Mesodermal cell (in vitro differentiated cells): ENCODE data around the gene TWF2.

Source experiments
- H3K27ac ChIP-seq: 2 replicates; pipeline ENCODE4 v1.7.0; 2013; ENCODE audit warnings: mild to moderate bottlenecking, low read depth, low read length, moderate library complexity; ENCODE audit not compliant: severe bottlenecking
- H3K36me3 ChIP-seq: 2 replicates; pipeline ENCODE4 v1.7.1; 2013; ENCODE audit warnings: mild to moderate bottlenecking, low read length, moderate library complexity; ENCODE audit not compliant: control insufficient read depth, insufficient read depth
- H3K4me1 ChIP-seq: one replicate; pipeline ENCODE4 v1.7.1; 2013; ENCODE audit warnings: mild to moderate bottlenecking, low read length; ENCODE audit not compliant: insufficient read depth, control insufficient read depth, poor library complexity, severe bottlenecking
- H3K4me3 ChIP-seq: 2 replicates; pipeline ENCODE4 v1.7.0; 2013; ENCODE audit warnings: low read length, control low read depth, mild to moderate bottlenecking; ENCODE audit not compliant: insufficient read depth, poor library complexity, severe bottlenecking; ENCODE audit errors: extremely low read depth
- H3K9me3 ChIP-seq: 2 replicates; pipeline ENCODE4 v1.7.1; 2013; ENCODE audit warnings: mild to moderate bottlenecking, low read length, moderate library complexity; ENCODE audit not compliant: control insufficient read depth
- WGBS, 2 experiments: methylation state at CpG; one replicate each; pipeline ENCODE4 v1.1.5; 2013; ENCODE audit warnings: missing lambda C conversion rate in 2 of 2; ENCODE audit not compliant: insufficient coverage in 2 of 2; 5-methylcytosine and 5-hydroxymethylcytosine counted together

TWF2 gene

DNA sequence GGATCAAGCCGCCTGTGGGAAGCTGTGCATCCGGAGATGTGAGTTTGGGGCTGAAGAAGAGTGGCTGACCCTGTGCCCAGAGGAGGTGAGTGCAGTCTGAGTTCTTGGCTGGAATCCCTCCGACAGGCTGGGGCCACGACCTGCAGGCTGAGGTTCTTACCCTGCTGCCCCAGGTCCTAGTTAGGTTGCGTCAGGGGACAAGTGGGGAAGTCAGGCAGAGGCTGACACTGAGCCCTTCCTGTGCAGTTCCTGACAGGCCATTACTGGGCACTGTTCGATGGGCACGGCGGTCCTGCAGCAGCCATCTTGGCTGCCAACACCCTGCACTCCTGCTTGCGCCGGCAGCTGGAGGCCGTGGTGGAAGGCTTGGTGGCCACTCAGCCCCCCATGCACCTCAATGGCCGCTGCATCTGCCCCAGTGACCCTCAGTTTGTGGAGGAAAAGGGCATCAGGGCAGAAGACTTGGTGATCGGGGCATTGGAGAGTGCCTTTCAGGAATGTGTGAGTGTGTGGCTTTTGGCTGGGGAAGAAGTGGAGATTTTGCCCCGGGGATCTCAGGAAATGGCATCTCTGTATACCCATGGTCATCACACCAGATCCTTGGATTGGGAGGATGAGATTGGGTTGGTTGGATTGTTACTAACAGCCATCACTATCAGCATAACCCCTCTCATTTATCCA is 7.9 kb upstream of the TWF2 start:
- Histone ChIP-seq H3K36me3 (peaks cover 35% of the 10 kb centered on the region), H3K4me3 (no peak overlapping the region), H3K4me1 (peaks cover 6% of the 10 kb centered on the region), H3K27ac (no peak overlapping the region), H3K9me3 (peaks cover 10% of the 10 kb centered on the region)
- 89 to 95% methylated on average over 10 to 12 of the region's 14 CpGs for WGBS, 2 experiments

DNA sequence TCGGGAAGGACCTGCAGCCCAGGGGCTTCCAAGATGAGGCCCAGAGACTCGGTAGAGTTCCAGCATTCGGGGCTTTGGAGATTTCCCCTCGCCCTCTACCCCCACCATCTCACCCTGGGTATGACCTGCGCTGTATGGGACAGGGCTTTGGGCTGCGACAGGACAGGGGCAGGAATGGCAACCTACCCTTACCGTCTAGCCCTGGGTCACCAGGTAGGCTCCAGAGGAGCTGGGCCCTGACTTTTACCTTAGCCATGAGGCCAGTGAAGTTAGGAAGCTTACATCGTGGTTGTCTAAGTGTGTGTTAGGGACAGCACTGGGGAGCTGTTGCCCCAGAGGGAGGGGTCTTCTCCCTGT is 7.3 kb upstream of the TWF2 start:
- no peak overlapping the region for H3K27ac ChIP-seq
- peak overlapping the region; percentile 34 for H3K4me3 ChIP-seq
- H3K4me1 ChIP-seq: peaks cover 6% of the 10 kb centered on the region
- H3K9me3 ChIP-seq: peaks cover 10% of the 10 kb centered on the region
- peaks cover 29% of the 10 kb centered on the region for H3K36me3 ChIP-seq
- WGBS, 2 experiments: 8 to 46% methylated on average over 3 to 7 of the region's 8 CpGs

DNA sequence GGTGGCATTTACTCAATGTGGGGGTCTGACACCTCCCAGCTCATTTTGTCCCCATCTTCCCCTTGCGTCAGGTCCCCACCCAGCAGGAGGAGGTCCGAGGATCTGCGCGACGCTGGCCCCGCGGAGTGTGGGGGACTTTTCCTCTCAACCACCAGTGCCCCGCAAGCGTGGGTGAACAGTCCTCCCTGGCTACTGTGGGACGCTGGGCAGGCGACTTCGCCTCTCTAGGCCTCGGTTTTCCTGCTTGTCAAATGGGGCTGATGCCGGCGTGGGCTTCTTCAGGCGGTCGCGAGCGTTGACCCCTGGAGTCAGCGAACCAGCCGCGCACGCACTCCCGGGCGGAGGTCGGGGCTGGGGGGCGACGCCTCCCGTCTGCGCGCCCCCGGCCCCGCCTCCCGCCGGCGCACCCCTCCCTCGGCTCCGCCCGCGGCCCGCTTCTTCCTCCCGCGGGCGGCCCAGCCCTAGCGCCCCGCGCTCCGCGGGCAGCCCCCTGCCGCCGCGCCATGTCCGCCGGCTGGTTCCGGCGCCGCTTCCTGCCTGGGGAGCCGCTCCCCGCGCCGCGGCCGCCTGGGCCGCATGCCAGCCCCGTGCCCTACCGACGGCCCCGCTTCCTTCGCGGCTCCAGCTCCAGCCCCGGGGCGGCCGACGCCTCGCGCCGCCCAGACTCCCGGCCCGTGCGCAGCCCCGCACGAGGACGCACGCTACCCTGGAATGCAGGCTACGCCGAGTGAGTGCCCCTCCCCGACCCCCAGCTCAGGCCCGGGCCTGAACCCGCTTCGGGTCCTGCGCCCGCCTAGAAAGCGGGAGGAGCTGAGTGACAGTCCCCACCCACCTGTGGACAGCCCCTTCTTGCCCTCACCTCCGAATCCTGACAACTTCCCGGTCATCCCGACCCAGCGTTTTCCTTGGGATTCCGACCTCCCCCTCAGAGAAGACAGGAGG is 6.6 kb upstream of the TWF2 start, which contains the start of gene PPM1M:
Gene PPM1M, plus strand, starts transcription at position 438 of the 942 bp plus-strand sequence. Its CDS starts 66 bp downstream, at position 504.
- H3K4me1 ChIP-seq: peaks cover 6% of the 10 kb centered on the region
- H3K9me3 ChIP-seq: peaks cover 10% of the 10 kb centered on the region
- peak within 1 kb of the TSS; percentile 35 for H3K4me3 ChIP-seq
- peaks cover 24% of the 10 kb centered on the region for H3K36me3 ChIP-seq
- WGBS, 2 experiments: 5 to 9% methylated on average over 54 to 84 of the region's 98 CpGs
- no peak within 1 kb of the TSS for H3K27ac ChIP-seq

DNA sequence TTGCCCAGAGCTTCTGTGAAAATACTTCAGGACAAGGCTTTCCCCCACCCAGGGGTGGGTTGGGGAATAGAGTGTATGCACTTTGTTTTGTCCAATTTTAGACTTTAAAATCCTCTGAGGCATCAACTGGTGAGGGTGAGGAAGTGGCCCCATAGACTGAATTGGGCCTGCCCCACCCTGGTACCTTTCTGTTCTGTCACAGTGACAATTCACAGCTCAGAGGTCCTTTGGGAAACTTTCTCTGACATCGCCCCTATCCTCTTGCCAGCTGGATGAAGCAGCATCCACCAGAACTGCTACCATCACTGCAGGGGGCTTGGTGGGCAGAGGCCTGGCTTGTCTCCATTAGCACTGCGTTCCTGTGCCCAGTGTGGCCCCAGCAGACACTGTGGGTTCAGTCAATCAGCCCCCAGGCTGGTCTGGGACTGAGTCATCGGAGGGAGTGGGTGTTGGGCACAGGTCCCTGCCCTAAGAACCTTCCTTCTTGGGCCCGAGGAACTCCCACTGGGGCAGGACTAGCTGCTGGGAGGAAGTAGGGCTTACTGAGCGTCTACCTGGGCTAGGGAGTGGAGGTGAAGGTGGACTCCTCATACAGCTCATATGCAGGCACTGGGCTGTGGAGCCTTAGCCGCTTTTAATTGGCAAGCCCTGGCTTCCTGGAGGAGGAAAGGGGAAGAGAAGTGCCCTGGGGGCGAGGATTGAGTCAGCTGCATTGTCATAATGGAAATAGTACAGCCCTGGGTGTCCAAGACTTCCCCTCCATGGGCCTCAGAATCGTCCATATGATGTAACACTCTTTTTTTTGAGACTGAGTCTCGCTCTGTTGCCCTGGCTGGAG is 5.1 kb upstream of the TWF2 start:
- Histone ChIP-seq H3K9me3 (peaks cover 10% of the 10 kb centered on the region), H3K36me3 (peaks cover 10% of the 10 kb centered on the region), H3K4me3 (no peak overlapping the region), H3K27ac (no peak overlapping the region), H3K4me1 (peaks cover 13% of the 10 kb centered on the region)
- 90 to 92% methylated on average over 7 to 9 of the region's 9 CpGs for WGBS, 2 experiments

DNA sequence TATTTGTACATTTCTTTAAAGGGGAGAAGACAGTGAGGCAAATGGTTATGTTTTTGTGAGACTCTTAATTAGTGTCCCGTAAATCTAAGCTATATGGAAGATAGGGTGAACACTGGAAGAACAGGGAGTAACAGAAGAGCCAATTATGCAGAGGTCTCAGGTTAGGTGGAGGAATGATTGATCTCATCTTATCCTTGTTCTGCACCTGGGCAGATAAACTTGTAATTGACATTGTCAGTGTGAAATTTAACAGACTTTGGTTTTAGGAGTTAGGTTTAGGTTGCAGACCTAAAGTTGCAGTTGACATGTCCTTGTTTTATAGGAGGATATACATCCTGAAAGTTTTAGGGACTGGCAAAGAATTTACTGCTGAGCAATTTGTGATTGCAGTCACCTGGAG is 3.1 kb upstream of the TWF2 start:
- Histone ChIP-seq H3K4me3 (no peak overlapping the region), H3K9me3 (peaks cover 10% of the 10 kb centered on the region), H3K4me1 (peaks cover 24% of the 10 kb centered on the region), H3K27ac (no peak overlapping the region), H3K36me3 (no peaks in the 10 kb centered on the region)
- 86 to 100% methylated on average over 1 of the region's 1 CpG for WGBS, 2 experiments

DNA sequence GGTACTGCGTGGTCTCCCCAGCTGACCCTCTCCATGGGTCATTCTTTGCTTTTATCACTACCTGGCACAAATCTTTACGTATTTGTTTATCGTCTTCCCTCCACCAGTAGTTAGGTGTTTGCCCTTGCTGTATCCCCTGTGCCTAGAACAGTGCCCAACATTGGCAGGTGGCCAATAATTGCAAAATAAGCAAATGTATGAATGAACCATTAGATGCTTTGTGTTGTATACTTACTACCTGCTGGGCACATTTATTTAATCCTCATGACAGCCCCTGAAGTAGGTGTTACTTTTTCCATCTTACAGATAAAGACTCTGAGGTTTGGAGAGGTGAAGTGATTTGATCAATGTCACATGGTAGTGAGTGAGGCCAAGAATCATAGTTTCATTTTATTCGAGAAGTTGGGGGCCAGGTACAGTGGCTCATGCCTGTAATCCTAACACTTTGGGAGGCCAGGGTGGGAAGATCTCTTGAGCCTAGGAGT is 2.0 kb upstream of the TWF2 start:
- H3K9me3 ChIP-seq: peaks cover 10% of the 10 kb centered on the region
- H3K4me1 ChIP-seq: peaks cover 30% of the 10 kb centered on the region
- H3K36me3 ChIP-seq: no peaks in the 10 kb centered on the region
- WGBS, 2 experiments: 96 to 100% methylated on average over 3 to 4 of the region's 4 CpGs
- H3K27ac ChIP-seq: no peak overlapping the region
- no peak overlapping the region for H3K4me3 ChIP-seq

DNA sequence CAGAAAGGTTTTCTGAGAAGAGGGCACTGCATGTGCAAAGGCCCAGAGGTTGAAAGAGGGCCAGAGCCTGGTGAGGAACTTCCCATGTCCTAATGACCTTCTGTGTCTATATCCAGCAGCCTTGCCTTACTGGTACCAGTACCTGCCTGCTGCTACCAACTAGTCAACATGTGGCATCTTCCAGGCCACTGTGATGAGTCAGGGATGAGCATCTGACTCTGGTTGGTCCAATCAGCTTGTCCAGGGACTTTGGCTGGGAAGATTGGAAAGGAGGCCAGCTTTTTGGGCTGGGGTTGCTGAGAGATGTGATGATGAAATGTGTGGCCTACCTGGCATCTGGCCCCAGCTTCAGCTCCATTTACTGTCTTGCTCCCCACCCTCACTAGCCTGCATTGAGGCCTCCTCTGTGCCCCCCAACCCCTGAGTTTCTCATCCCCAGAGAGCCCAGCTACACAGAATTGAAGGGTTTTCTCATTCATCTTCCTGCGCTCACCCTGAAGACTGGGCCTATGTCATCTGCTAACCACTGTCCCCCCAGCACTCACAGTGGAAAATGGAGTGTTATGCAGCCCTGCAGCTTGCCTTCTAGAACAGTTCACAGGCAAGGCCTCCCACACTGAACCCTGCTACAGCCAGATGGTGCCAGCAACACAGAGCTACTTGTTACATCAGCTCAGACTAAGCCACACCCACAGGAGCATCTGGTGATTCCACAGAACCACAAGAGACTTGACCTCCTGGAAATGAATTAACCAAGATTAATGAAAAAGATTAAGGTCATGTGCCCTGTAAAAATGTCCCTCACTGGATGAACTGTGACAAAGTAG is 1.3 kb upstream of the TWF2 start:
- Histone ChIP-seq H3K4me1 (peaks cover 30% of the 10 kb centered on the region), H3K4me3 (peak overlapping the region; percentile 81), H3K36me3 (peaks cover 3% of the 10 kb centered on the region), H3K9me3 (peaks cover 10% of the 10 kb centered on the region), H3K27ac (no peak overlapping the region)
- 100% methylated on average over 1 of the region's 1 CpG; no CpG with 5 or more reads in 1 of the 2 experiments for WGBS, 2 experiments

DNA sequence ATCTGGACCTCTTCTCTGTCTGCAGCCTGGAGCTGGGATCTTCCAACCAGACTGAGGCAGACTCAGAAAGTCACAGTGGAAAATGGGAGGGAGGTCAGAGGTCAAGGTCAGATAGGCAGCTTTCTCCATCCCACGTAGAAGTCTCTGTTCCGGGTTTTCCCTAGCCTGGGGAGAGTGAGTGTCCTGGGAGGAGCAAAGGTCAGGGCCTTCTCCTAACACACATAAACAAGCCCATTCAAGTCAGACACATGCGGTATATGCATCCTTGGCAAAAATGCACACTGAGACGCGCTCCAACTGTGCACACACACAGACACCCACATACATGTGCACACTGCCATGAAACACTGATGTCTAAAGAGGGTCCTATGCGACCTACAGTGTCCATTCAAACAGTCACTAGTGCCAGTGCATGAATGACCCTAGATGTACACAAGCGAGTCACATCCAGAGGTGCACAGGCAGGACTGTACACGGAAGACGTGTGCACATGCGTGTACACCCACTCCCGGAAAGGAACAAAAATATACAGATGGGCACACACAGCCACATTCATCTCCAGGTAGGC is 681 bp downstream of the TWF2 start:
- Histone ChIP-seq H3K27ac (peak overlapping the region; percentile 73), H3K36me3 (peaks cover 20% of the 10 kb centered on the region), H3K4me1 (peaks cover 24% of the 10 kb centered on the region), H3K9me3 (peaks cover 3% of the 10 kb centered on the region), H3K4me3 (peak overlapping the region; percentile 81)
- 19 to 24% methylated on average over 8 to 9 of the region's 11 CpGs for WGBS, 2 experiments

DNA sequence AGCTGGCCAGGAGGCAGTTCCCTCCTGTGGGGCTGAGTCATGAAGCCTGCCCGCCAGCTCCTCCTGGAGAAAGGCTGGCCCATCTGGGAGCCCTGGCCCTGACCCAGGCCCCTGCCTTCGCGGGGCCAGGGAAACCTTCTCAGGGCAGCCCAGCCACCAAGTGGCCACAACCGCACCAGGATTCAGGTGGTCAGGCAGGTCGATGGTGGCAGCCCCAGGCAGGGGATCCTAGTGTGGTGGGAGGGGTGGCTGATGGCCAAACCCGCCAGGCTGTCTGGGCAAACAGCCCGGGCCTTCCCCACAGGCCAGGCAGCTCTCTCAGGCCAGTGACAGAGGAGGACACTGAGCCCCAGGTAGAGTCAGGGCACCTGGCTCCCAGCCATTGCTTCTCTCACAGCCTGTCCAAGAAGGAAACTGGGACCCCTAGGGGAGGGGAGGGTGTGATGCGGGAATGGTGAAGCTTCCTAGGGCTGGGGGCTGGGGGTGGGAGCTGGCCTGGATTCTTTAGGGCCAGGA is 1.2 kb downstream of the TWF2 start:
- Histone ChIP-seq H3K27ac (peak overlapping the region; percentile 73), H3K4me3 (peak overlapping the region; percentile 81)

More for the DNA sequence above, 1.2 kb downstream of the TWF2 start:
- WGBS, 2 experiments: 32 to 44% methylated on average over 6 to 7 of the region's 8 CpGs
- Histone ChIP-seq H3K4me1 (peaks cover 24% of the 10 kb centered on the region), H3K36me3 (peaks cover 23% of the 10 kb centered on the region), H3K9me3 (no peaks in the 10 kb centered on the region)
